Measurements from ENCODE around the gene SNTB2.
"Not testable (repeated sequence)": the region's sequence is repeated elsewhere in the genome, so short reads cannot be mapped to it uniquely, and the experiment has no call there.

The SNTB2 gene

GRCh38 chr16:69296771-69297170 is 109.8 kb downstream of the SNTB2 start:
- not testable (repeated sequence) for H4K8ac ChIP-seq (ENCODE audit: low read length); H3K23ac ChIP-seq (ENCODE audit: low read length in 2 of 2); H3K4me2 ChIP-seq (ENCODE audit: low read length, poor library complexity, severe bottlenecking); H3K27me3 ChIP-seq (ENCODE audit: control insufficient read depth in 1 of 2, insufficient read depth in 1 of 2, low read length in 2 of 2); DNase-seq; H2AK5ac ChIP-seq (ENCODE audit: low read length, severe bottlenecking); H4K91ac ChIP-seq (ENCODE audit: low read length); H2AFZ ChIP-seq (ENCODE audit: low read depth, low read length); H3K4me3 ChIP-seq (ENCODE audit: insufficient read depth in 1 of 2, low read depth in 1 of 2, low read length in 2 of 2); H3K4ac ChIP-seq (ENCODE audit: low read depth in 1 of 2, low read length in 2 of 2); H3K27ac ChIP-seq (ENCODE audit: low read length, poor library complexity, severe bottlenecking); H2BK5ac ChIP-seq (ENCODE audit: low read depth, low read length, poor library complexity, severe bottlenecking); H3K14ac ChIP-seq (ENCODE audit: low read length in 2 of 2); H3K79me1 ChIP-seq (replicated peaks; ENCODE audit: low read length, poor library complexity, severe bottlenecking); H3K4me1 ChIP-seq (ENCODE audit: control insufficient read depth, insufficient read depth, low read depth, low read length); H3K9me3 ChIP-seq (ENCODE audit: control insufficient read depth, low read length); H2BK120ac ChIP-seq (ENCODE audit: low read depth, low read length); H3K9ac ChIP-seq (ENCODE audit: low read length); H3K18ac ChIP-seq (ENCODE audit: low read depth in 1 of 2, low read length in 2 of 2); H2BK15ac ChIP-seq (ENCODE audit: low read depth, poor library complexity, severe bottlenecking); H2BK12ac ChIP-seq (ENCODE audit: low read length in 2 of 2)
- peaks cover 13 to 36% of the 10 kb centered on the region in 2 experiments for H3K36me3 ChIP-seq (ENCODE audit: control insufficient read depth in 1 of 2, insufficient read depth in 2 of 2, low read depth in 1 of 2, low read length in 2 of 2)
- 97% methylated on average over 6 of the region's 7 CpGs for WGBS

- Histone ChIP-seq H3K27me3 (ENCODE audit: control insufficient read depth in 1 of 2, insufficient read depth in 1 of 2, low read length in 2 of 2) (no peaks in the 10 kb centered on the region), H3K9ac (ENCODE audit: low read length) (no peak overlapping the region), H2BK12ac (ENCODE audit: low read length in 2 of 2) (no peak overlapping the region), H3K23ac (ENCODE audit: low read length in 2 of 2) (no peak overlapping the region), H4K91ac (ENCODE audit: low read length) (no peak overlapping the region), H3K14ac (ENCODE audit: low read length in 2 of 2) (no peak overlapping the region), H2AFZ (ENCODE audit: low read depth, low read length) (no peak overlapping the region), H3K4me1 (ENCODE audit: control insufficient read depth, insufficient read depth, low read depth, low read length) (peaks cover 5% of the 10 kb centered on the region), H2BK15ac (ENCODE audit: low read depth, poor library complexity, severe bottlenecking) (no peak overlapping the region), H3K79me1 (replicated peaks; ENCODE audit: low read length, poor library complexity, severe bottlenecking) (peaks cover 2% of the 10 kb centered on the region), H3K27ac (ENCODE audit: low read length, poor library complexity, severe bottlenecking) (no peak overlapping the region), H4K8ac (ENCODE audit: low read length) (no peak overlapping the region), H3K18ac (ENCODE audit: low read depth in 1 of 2, low read length in 2 of 2) (no peak overlapping the region), H3K9me3 (ENCODE audit: control insufficient read depth, low read length) (no peaks in the 10 kb centered on the region), H3K36me3 (ENCODE audit: control insufficient read depth in 1 of 2, insufficient read depth in 2 of 2, low read depth in 1 of 2, low read length in 2 of 2) (peaks cover 15 to 49% of the 10 kb centered on the region in 2 experiments), H2AK5ac (ENCODE audit: low read length, severe bottlenecking) (no peak overlapping the region), H3K4me3 (ENCODE audit: insufficient read depth in 1 of 2, low read depth in 1 of 2, low read length in 2 of 2) (no peak overlapping the region), H3K4ac (ENCODE audit: low read depth in 1 of 2, low read length in 2 of 2) (no peak overlapping the region), H2BK5ac (ENCODE audit: low read depth, low read length, poor library complexity, severe bottlenecking) (no peak overlapping the region), H3K4me2 (ENCODE audit: low read length, poor library complexity, severe bottlenecking) (no peak overlapping the region), H2BK120ac (ENCODE audit: low read depth, low read length) (no peak overlapping the region)
- no peak for DNase-seq
- 96% methylated on average over 2 of the region's 4 CpGs for WGBS
Observed at GRCh38 chr16:69298261-69298660, 111.3 kb downstream of the SNTB2 start.

- H3K27ac ChIP-seq (ENCODE audit: low read length, poor library complexity, severe bottlenecking): no peak overlapping the region
- WGBS: 100% methylated on average over 1 of the region's 1 CpG
Observed at GRCh38 chr16:69301187-69301586, 114.2 kb downstream of the SNTB2 start.

GRCh38 chr16:69301861-69302260 is 114.9 kb downstream of the SNTB2 start:
- Histone ChIP-seq H2BK12ac (ENCODE audit: low read length in 2 of 2) (no peak overlapping the region), H2AFZ (ENCODE audit: low read depth, low read length) (no peak overlapping the region), H3K36me3 (ENCODE audit: control insufficient read depth in 1 of 2, insufficient read depth in 2 of 2, low read depth in 1 of 2, low read length in 2 of 2) (peaks cover 15 to 69% of the 10 kb centered on the region in 2 experiments), H4K91ac (ENCODE audit: low read length) (no peak overlapping the region), H3K14ac (ENCODE audit: low read length in 2 of 2) (no peak overlapping the region), H2BK5ac (ENCODE audit: low read depth, low read length, poor library complexity, severe bottlenecking) (no peak overlapping the region), H3K9ac (ENCODE audit: low read length) (no peak overlapping the region), H4K8ac (ENCODE audit: low read length) (no peak overlapping the region), H3K27ac (ENCODE audit: low read length, poor library complexity, severe bottlenecking) (no peak overlapping the region), H3K9me3 (ENCODE audit: control insufficient read depth, low read length) (no peaks in the 10 kb centered on the region), H3K79me1 (replicated peaks; ENCODE audit: low read length, poor library complexity, severe bottlenecking) (peaks cover 2% of the 10 kb centered on the region), H3K4me2 (ENCODE audit: low read length, poor library complexity, severe bottlenecking) (no peak overlapping the region), H3K27me3 (ENCODE audit: control insufficient read depth in 1 of 2, insufficient read depth in 1 of 2, low read length in 2 of 2) (no peaks in the 10 kb centered on the region), H3K18ac (ENCODE audit: low read depth in 1 of 2, low read length in 2 of 2) (no peak overlapping the region), H2AK5ac (ENCODE audit: low read length, severe bottlenecking) (no peak overlapping the region), H3K4ac (ENCODE audit: low read depth in 1 of 2, low read length in 2 of 2) (no peak overlapping the region), H2BK120ac (ENCODE audit: low read depth, low read length) (no peak overlapping the region), H2BK15ac (ENCODE audit: low read depth, poor library complexity, severe bottlenecking) (no peak overlapping the region), H3K4me1 (ENCODE audit: control insufficient read depth, insufficient read depth, low read depth, low read length) (peaks cover 4% of the 10 kb centered on the region), H3K23ac (ENCODE audit: low read length in 2 of 2) (no peak overlapping the region), H3K4me3 (ENCODE audit: insufficient read depth in 1 of 2, low read depth in 1 of 2, low read length in 2 of 2) (no peak overlapping the region)
- 96% methylated on average over 4 of the region's 4 CpGs for WGBS
- no peak for DNase-seq

More at GRCh38 chr16:69301187-69301586, 114.2 kb downstream of the SNTB2 start:
- H4K91ac ChIP-seq (ENCODE audit: low read length): no peak overlapping the region
- H2BK12ac ChIP-seq (ENCODE audit: low read length in 2 of 2): no peak overlapping the region
- H3K79me1 ChIP-seq (replicated peaks; ENCODE audit: low read length, poor library complexity, severe bottlenecking): peaks cover 2% of the 10 kb centered on the region
- H2AK5ac ChIP-seq (ENCODE audit: low read length, severe bottlenecking): no peak overlapping the region
- no peak overlapping the region for H2AFZ ChIP-seq (ENCODE audit: low read depth, low read length)
- no peaks in the 10 kb centered on the region for H3K27me3 ChIP-seq (ENCODE audit: control insufficient read depth in 1 of 2, insufficient read depth in 1 of 2, low read length in 2 of 2)
- H2BK15ac ChIP-seq (ENCODE audit: low read depth, poor library complexity, severe bottlenecking): no peak overlapping the region
- H4K8ac ChIP-seq (ENCODE audit: low read length): no peak overlapping the region
- H3K18ac ChIP-seq (ENCODE audit: low read depth in 1 of 2, low read length in 2 of 2): no peak overlapping the region
- H3K4me3 ChIP-seq (ENCODE audit: insufficient read depth in 1 of 2, low read depth in 1 of 2, low read length in 2 of 2): no peak overlapping the region
- H3K23ac ChIP-seq (ENCODE audit: low read length in 2 of 2): no peak overlapping the region
- H3K14ac ChIP-seq (ENCODE audit: low read length in 2 of 2): no peak overlapping the region
- peaks cover 4% of the 10 kb centered on the region for H3K4me1 ChIP-seq (ENCODE audit: control insufficient read depth, insufficient read depth, low read depth, low read length)
- H3K9me3 ChIP-seq (ENCODE audit: control insufficient read depth, low read length): no peaks in the 10 kb centered on the region
- H3K4me2 ChIP-seq (ENCODE audit: low read length, poor library complexity, severe bottlenecking): no peak overlapping the region
- H3K4ac ChIP-seq (ENCODE audit: low read depth in 1 of 2, low read length in 2 of 2): no peak overlapping the region
- no peak overlapping the region for H3K9ac ChIP-seq (ENCODE audit: low read length)
- DNase-seq: no peak
- peaks cover 15 to 68% of the 10 kb centered on the region in 2 experiments for H3K36me3 ChIP-seq (ENCODE audit: control insufficient read depth in 1 of 2, insufficient read depth in 2 of 2, low read depth in 1 of 2, low read length in 2 of 2)
- no peak overlapping the region for H2BK120ac ChIP-seq (ENCODE audit: low read depth, low read length)
- no peak overlapping the region for H2BK5ac ChIP-seq (ENCODE audit: low read depth, low read length, poor library complexity, severe bottlenecking)
